ENCODE measurements around the gene DENND2A.

DENND2A gene

DNA sequence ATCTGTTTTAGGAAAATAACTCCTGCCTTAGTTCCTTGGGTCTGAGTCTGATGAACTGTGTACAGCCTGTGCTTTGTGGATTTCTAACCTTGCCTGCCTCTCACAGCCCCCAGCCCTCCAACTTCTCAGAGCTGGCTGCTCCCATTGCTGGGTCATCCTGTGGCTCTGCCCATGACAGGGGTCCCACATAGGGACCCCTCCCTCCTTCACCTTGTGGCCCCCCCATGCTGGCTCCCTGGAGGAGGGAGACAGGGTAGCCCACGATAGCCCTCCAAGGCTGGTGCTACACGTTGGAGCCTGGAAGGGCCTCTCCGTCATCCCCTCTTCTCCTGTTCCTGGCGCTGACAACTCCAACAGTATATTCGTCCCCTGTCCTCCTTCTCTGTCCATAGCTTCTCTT is 2.8 kb upstream of the DENND2A start:
- Histone ChIP-seq H3K27me3 (ENCODE audit: insufficient read depth, low read length) (peaks cover 31% of the 10 kb centered on the region), H3K4me3 (ENCODE audit: low read length) (no peak overlapping the region), H3K9ac (ENCODE audit: low read depth, low read length) (no peak overlapping the region), H3K36me3 (ENCODE audit: insufficient read depth, low read depth, low read length) (no peaks in the 10 kb centered on the region), H3K4me1 (ENCODE audit: insufficient read depth, low read length) (no peaks in the 10 kb centered on the region; the same call in 1 of the 2 replicates), H3K9me3 (ENCODE audit: insufficient read depth, low read depth, low read length) (no peaks in the 10 kb centered on the region), H3K27ac (ENCODE audit: low read length) (no peak overlapping the region)

DNA sequence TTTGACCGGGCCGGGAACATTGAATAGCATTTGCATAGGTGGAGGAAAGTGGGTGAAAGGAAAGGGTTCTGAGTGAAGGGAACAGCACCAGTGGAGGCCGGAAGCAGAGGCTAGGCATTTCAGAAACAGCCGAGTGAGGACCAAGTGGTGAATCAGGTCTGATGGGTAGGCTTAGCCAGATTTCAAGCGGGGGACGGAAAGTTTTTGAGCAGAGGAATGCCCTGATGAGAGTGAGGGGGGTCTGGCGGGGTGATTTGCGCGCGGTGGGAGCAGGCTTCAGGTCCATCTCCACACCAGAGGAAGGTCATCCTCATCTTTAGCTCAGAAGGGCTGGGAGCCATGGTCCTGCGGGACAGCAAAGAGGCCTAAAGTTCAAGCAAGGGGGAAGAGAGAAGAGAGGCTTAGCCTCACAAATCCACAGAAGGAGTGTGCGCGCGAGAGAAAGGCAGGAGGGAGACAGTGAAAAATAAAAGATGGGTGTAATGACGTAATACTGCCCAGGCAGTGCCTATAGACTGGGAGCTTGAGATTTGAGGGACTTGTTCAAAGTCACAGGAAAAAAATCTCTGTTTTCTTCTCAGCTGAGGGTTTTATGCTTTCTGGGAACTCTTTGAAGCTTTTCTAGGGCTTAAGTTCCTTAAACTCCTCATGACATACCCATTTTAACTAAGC is 1.0 kb upstream of the DENND2A start:
- Histone ChIP-seq H3K27me3 (ENCODE audit: insufficient read depth, low read length) (peaks cover 31% of the 10 kb centered on the region), H3K9me3 (ENCODE audit: insufficient read depth, low read depth, low read length) (no peaks in the 10 kb centered on the region), H3K4me1 (ENCODE audit: insufficient read depth, low read length) (peaks cover 13% of the 10 kb centered on the region), H3K27ac (ENCODE audit: low read length) (no peak overlapping the region), H3K4me3 (ENCODE audit: low read length) (peak overlapping the region; percentile 74), H3K9ac (ENCODE audit: low read depth, low read length) (peak overlapping the region; percentile 61; the same call in 1 of the 2 replicates), H3K36me3 (ENCODE audit: insufficient read depth, low read depth, low read length) (no peaks in the 10 kb centered on the region)

DNA sequence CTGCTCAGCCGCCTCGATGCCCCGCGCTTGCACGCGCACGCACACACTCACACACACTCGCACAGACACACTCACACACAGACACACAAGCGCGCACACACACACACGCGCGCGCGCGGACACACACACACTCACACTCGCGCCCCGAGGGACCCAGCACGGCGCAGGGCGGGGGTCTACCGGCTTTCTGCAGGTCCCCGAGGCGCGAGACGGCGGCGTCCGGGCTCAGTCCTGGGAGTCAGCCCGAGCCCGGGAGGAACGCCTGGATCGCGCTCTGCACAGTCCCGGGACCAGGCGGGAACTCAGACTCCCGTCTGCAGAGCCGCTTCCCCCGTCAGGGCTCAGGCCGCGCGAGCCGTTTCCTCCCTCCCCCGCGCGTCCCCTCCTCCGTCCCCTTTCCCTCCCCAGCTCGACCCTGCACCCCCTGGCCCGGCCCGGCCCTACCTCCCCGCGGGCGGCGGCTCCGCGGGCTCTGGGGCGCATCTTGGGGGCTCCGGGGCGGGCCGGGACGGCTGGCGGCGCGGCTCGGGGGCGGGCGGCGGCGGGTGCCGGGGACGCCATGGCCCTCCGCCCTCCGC is 464 bp downstream of the DENND2A start:
- Histone ChIP-seq H3K27me3 (ENCODE audit: insufficient read depth, low read length) (peaks cover 31% of the 10 kb centered on the region), H3K9me3 (ENCODE audit: insufficient read depth, low read depth, low read length) (no peaks in the 10 kb centered on the region), H3K4me3 (ENCODE audit: low read length) (peak overlapping the region; percentile 74), H3K9ac (ENCODE audit: low read depth, low read length) (peak overlapping the region; percentile 63; the same call in 1 of the 2 replicates), H3K27ac (ENCODE audit: low read length) (no peak overlapping the region), H3K4me1 (ENCODE audit: insufficient read depth, low read length) (peaks cover 24% of the 10 kb centered on the region), H3K36me3 (ENCODE audit: insufficient read depth, low read depth, low read length) (no peaks in the 10 kb centered on the region)

DNA sequence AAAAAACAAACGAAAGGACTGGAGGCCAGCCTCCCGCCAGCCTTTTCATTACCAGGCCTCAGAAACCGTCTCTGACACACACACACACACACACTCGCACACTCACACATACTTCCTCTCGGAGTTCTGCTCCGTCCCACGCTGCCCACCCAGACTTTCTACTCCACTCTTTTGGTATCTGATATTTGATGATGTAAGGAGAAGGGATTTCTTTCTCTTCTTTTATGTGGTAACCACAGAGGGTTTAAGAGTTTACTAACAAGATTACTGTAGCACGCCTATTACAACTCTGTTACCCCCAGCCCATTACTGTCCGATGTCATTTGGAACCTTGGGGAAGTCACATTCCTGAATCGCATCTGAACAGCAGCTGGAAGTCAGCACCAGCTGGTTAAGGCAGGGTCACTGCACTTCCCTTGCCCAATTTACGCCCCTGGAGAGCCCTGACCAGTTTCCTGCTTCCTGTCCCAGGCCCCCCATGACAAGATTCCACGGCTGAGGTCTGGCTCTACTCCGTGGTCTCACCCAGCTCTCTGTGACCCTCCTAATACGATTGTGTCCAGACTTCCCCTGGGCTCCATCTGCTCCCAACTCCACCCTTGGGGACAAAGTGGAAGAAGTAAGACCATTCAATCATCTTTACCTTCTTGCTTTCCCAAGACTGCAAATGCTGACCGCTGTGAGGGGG is 1.1 kb downstream of the DENND2A start:
- Histone ChIP-seq H3K9ac (ENCODE audit: low read depth, low read length) (peak overlapping the region; percentile 63; the same call in 1 of the 2 replicates), H3K4me1 (ENCODE audit: insufficient read depth, low read length) (peaks cover 24% of the 10 kb centered on the region), H3K27me3 (ENCODE audit: insufficient read depth, low read length) (peaks cover 31% of the 10 kb centered on the region), H3K36me3 (ENCODE audit: insufficient read depth, low read depth, low read length) (no peaks in the 10 kb centered on the region), H3K27ac (ENCODE audit: low read length) (no peak overlapping the region), H3K4me3 (ENCODE audit: low read length) (peak overlapping the region; percentile 74), H3K9me3 (ENCODE audit: insufficient read depth, low read depth, low read length) (no peaks in the 10 kb centered on the region)

DNA sequence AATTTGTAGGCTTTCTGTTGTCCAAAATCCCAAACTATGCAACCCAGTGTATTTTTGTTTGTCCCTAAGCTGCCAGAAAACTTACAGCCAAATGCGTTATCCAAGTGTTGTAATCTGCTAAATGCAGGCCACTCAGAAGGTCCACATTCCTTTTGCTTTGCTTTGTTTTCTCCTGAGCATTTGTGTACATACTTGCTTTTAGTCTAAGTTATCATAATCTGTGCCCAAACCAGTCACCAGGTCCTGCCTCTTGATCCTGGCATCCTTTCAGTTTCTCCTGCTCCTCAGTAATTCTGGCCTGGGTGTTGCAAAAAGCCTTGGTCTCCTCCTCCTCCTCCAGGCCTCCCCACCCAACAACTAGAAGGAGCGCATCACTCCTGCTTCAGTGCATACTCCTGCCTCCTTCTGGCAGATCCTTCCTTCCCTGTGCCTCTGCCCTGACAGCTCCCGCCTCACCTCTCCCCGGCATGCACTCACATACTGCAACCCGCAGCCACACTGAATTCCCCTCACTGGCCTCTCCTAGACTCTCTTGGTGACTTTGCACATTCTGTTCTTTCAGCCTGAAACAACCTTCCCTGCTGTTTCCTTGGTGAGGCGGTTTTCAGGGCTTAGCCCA is 2.3 kb downstream of the DENND2A start:
- no peaks in the 10 kb centered on the region for H3K9me3 ChIP-seq (ENCODE audit: insufficient read depth, low read depth, low read length)
- no peak overlapping the region for H3K27ac ChIP-seq (ENCODE audit: low read length)
- no peaks in the 10 kb centered on the region for H3K36me3 ChIP-seq (ENCODE audit: insufficient read depth, low read depth, low read length)
- peaks cover 31% of the 10 kb centered on the region for H3K27me3 ChIP-seq (ENCODE audit: insufficient read depth, low read length)
- H3K4me3 ChIP-seq (ENCODE audit: low read length) = no peak overlapping the region
- no peak overlapping the region for H3K9ac ChIP-seq (ENCODE audit: low read depth, low read length)
- H3K4me1 ChIP-seq (ENCODE audit: insufficient read depth, low read length) = peaks cover 24% of the 10 kb centered on the region

DNA sequence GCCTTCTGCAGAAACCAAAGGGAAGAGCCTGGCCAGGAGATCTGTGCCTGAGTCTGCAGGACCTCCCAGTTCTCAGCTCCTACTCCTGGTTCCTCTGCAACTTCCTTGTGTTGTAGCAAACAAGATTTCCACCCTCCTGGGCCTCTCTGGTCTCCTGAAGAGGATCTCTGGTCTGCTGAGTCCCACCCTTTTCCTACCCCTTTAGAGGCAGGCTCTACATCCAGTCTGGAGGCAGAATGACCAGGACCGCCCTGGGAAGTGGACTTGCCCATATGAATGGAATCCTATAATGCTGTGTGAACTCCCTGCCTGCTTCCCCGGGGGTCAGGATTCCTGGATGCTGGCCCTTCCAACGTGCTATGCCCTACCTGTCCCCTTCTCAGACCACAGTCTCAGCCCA is 3.2 kb downstream of the DENND2A start:
- Histone ChIP-seq H3K36me3 (ENCODE audit: insufficient read depth, low read depth, low read length) (no peaks in the 10 kb centered on the region), H3K27ac (ENCODE audit: low read length) (no peak overlapping the region), H3K4me3 (ENCODE audit: low read length) (no peak overlapping the region), H3K4me1 (ENCODE audit: insufficient read depth, low read length) (peaks cover 24% of the 10 kb centered on the region), H3K9ac (ENCODE audit: low read depth, low read length) (no peak overlapping the region), H3K9me3 (ENCODE audit: insufficient read depth, low read depth, low read length) (no peaks in the 10 kb centered on the region), H3K27me3 (ENCODE audit: insufficient read depth, low read length) (peaks cover 27% of the 10 kb centered on the region)

DNA sequence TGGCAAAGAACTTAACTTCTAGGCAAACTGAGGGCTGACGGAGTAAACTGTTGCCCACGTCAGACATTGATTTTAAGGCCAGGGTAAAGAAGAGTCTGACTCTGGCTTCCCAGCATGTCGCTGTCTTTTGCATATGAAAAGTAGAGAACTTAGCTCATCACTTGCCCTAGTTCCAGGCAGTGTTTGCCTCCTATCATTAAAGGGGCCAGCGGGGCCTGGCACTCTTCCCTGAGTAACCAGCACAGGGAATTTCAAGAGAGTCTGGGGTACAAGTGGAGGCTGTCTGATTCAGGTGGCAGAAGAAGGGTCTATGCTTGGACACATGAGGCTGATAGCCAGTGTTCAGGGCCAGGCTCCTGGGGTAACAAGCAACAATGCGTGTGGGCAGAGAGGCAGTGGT is 4.8 kb downstream of the DENND2A start:
- no peaks in the 10 kb centered on the region for H3K36me3 ChIP-seq (ENCODE audit: insufficient read depth, low read depth, low read length)
- peaks cover 24% of the 10 kb centered on the region for H3K4me1 ChIP-seq (ENCODE audit: insufficient read depth, low read length)
- H3K9ac ChIP-seq (ENCODE audit: low read depth, low read length) = peak overlapping the region; percentile 40; the same call in 1 of the 2 replicates
- H3K4me3 ChIP-seq (ENCODE audit: low read length) = peak overlapping the region; percentile 48; the same call in 1 of the 2 replicates
- H3K9me3 ChIP-seq (ENCODE audit: insufficient read depth, low read depth, low read length) = no peaks in the 10 kb centered on the region
- peaks cover 11% of the 10 kb centered on the region for H3K27me3 ChIP-seq (ENCODE audit: insufficient read depth, low read length)
- H3K27ac ChIP-seq (ENCODE audit: low read length) = peak overlapping the region; percentile 16

DNA sequence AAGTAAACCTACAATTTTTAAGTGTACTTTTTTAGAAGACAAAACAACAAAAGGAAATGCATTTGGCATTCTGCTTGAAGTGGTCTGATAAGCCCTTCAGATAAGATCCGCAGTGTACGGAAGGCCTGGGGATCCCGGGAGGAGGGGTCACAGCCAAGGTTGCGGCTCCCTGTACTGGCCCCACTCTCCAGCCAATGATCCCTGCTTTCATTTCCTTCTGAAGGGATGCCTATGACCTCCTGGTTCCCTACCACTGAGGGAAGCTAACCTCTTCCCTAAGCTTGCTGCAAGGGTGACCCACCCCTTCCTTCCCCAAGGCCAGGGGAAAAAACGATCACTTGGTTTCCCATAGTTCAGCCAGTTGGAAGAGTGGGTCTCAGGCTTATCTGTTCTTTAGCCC is 5.3 kb downstream of the DENND2A start:
- Histone ChIP-seq H3K4me1 (ENCODE audit: insufficient read depth, low read length) (peaks cover 24% of the 10 kb centered on the region), H3K27ac (ENCODE audit: low read length) (no peak overlapping the region), H3K4me3 (ENCODE audit: low read length) (peak overlapping the region; percentile 48; the same call in 1 of the 2 replicates), H3K9ac (ENCODE audit: low read depth, low read length) (peak overlapping the region; percentile 40; the same call in 1 of the 2 replicates), H3K27me3 (ENCODE audit: insufficient read depth, low read length) (peaks cover 10% of the 10 kb centered on the region), H3K9me3 (ENCODE audit: insufficient read depth, low read depth, low read length) (no peaks in the 10 kb centered on the region), H3K36me3 (ENCODE audit: insufficient read depth, low read depth, low read length) (no peaks in the 10 kb centered on the region)

DNA sequence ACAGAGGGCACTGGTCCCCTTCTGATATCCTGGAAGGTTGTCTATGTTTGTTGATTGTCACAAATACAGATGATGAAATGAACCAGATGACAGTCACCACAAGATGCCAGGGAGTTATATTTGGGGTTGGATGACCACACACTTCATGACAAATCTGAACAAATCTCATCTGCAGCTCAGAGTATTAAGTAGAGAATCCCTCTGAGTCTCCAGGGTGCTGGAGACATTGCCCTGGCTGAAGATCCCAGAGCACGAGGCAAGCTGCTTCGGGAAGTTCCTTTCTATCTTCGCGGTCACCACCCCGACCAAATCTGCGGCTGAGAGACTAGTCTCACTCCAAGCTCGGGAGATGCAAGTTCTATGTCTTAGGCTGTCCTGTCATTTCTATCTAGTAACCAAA is 9.0 kb downstream of the DENND2A start:
- H3K9ac ChIP-seq (ENCODE audit: low read depth, low read length) = no peak overlapping the region
- no peaks in the 10 kb centered on the region for H3K36me3 ChIP-seq (ENCODE audit: insufficient read depth, low read depth, low read length)
- peaks cover 15% of the 10 kb centered on the region for H3K4me1 ChIP-seq (ENCODE audit: insufficient read depth, low read length)
- H3K9me3 ChIP-seq (ENCODE audit: insufficient read depth, low read depth, low read length) = no peaks in the 10 kb centered on the region
- H3K4me3 ChIP-seq (ENCODE audit: low read length) = no peak overlapping the region
- no peak overlapping the region for H3K27ac ChIP-seq (ENCODE audit: low read length)
- no peaks in the 10 kb centered on the region for H3K27me3 ChIP-seq (ENCODE audit: insufficient read depth, low read length)

DNA sequence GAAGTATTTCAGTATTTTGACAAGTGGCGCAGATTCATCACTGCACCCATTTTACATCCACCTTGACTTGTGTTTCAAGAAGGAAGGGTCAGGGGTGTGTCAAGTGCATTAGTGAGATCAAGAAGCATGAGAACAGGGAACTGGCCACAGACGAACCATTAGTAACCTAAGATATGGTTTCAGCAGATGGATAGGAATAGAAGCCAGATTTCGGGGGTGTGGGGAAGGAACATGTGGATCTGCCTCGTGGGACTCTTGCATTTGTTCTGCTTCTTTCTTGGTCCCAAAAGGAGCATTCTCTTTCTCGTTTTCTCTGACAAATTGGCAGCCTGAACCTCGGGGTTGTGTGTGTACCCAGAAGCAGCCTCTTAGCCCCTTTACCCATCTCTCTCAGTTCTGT is 9.6 kb downstream of the DENND2A start:
- Histone ChIP-seq H3K9ac (ENCODE audit: low read depth, low read length) (no peak overlapping the region), H3K27me3 (ENCODE audit: insufficient read depth, low read length) (no peaks in the 10 kb centered on the region), H3K27ac (ENCODE audit: low read length) (no peak overlapping the region), H3K9me3 (ENCODE audit: insufficient read depth, low read depth, low read length) (no peaks in the 10 kb centered on the region), H3K4me3 (ENCODE audit: low read length) (no peak overlapping the region), H3K4me1 (ENCODE audit: insufficient read depth, low read length) (peaks cover 15% of the 10 kb centered on the region), H3K36me3 (ENCODE audit: insufficient read depth, low read depth, low read length) (no peaks in the 10 kb centered on the region)

DNA sequence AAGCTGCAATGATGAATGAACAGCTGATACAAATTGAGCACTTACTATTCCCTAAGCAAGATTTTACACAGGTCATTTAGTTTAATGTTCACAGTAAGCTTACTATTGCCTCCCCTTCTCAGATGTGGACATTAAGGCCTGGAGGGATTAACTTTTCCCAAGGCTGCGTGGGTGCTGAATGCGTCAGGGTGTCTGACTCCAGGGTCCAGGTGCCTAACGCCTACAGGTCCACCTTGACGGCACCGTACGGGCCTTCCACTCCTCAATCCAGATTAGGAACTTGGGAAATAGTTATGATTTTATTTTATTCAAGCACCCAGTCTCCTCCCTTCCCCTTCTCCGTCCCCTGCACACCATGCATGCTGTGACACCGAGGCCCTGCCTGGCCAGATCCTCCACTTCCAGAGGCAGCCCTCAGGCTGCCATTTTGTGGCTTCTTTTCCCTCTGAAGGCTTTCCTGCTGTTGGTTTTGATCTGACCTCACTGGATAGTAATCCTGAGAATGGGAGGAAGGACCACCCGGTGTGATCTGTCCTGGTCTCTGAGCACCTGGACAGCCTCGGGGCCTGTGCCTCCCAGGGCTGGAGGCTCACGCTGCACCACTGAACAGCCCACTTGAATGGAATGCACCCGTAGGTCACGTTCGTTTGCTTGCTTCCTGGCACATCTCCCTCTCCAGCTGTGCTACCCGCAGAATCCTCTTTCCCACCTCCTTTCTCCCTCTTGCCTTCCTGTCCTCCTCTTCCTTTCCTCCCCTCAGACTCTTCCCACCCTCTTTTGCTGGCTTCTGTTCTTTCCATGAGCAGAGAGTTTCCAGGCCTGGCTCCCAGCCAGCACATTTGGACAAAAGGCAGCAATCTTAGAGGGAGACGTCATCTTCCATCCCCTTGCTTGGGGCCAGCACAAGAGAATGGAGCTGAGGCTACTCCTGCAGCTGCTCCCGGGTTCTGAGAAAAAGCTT is 14.4 kb downstream of the DENND2A start:
- Histone ChIP-seq H3K27ac (ENCODE audit: low read length) (peak overlapping the region; percentile 9), H3K9ac (ENCODE audit: low read depth, low read length) (no peak overlapping the region; the same call in 1 of the 2 replicates), H3K4me3 (ENCODE audit: low read length) (no peak overlapping the region), H3K4me1 (ENCODE audit: insufficient read depth, low read length) (peaks cover 11% of the 10 kb centered on the region), H3K9me3 (ENCODE audit: insufficient read depth, low read depth, low read length) (no peaks in the 10 kb centered on the region), H3K27me3 (ENCODE audit: insufficient read depth, low read length) (no peaks in the 10 kb centered on the region), H3K36me3 (ENCODE audit: insufficient read depth, low read depth, low read length) (no peaks in the 10 kb centered on the region)

Data from iPS-20b (cell line).